Measurements from ENCODE around the gene TSPAN32.
"Not testable (repeated sequence)": the region's sequence is repeated elsewhere in the genome, so short reads cannot be mapped to it uniquely, and the experiment has no call there.

Gene TSPAN32

GRCh38 chr11:2317354-2318050 is 15.7 kb downstream of the TSPAN32 start:
- no peak for DNase-seq

GRCh38 chr11:2318123-2318522 is 16.3 kb downstream of the TSPAN32 start:
- DNase-seq = no peak

GRCh38 chr11:2318707-2319106 is 16.9 kb downstream of the TSPAN32 start:
- no peak for DNase-seq

DNA sequence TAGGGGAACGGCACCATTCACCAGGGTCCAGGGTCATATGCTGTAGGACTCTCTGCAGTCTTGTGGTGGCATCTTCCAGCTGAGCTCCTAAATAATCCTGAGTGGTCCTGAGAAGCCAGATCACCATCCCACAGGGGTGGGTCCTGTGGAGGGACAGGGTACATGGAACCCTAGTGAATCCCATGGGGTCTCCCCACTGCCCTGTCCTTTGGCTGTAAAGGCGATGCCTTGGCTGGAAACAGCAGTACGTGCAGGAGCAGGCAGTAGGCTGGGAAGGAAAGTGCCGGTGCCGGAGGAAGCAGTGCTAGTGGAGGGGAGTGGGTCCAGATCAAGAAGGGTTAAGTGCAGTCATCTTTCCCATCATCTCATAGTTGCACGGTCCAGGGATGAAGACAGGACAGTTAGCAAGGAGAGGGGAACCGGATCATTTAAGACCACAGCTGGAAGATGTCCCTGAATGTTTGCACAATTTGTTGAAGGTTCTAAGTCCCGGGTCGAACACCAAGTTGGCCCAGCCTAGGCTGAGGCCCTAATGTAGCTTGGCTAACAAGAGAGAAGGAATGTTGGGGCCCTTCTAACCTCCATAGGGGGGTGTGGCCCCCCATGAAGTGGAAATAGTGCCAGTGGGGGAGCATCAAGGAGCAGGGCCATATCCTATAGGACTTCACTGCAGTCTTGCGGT is 18.1 kb downstream of the TSPAN32 start:
- no peak for DNase-seq

DNA sequence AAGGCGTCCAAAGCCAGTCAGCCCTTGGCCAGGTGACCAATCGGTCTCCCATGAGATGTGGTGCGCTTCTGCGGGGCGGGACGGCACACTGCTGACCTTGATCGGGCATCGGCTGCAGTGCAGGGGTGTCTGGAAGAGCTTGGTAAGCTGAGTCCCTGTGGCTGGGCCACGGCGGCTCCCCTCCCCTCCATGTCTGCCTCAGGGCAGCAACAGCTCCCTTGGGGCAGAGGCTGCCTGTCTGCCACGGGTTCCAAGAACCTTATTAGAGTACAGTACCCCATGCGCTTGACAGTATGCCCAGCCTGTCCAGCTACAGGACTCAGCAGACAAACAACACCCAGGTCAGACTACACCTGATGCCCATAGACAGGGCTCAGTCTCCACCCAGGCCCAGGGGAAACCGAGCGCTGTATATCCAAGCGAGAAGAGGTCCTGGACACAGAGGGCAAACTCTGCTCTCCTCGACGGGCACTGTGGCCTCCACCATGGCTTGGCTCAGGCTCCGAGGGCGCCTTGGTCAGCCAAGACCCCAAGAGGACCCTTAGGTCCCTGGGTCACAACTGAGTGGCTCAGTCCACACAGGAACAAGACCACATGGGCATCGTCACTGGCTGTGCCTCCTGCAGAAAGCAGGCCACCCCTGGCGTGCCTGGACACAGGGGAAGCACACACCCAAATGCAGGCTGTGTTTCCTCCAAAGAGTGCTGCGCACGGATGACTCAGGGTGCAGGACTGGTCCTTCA is 18.9 kb downstream of the TSPAN32 start:
- no peak for DNase-seq

GRCh38 chr11:2321311-2321683 is 19.5 kb downstream of the TSPAN32 start:
- DNase-seq = no peak

DNA sequence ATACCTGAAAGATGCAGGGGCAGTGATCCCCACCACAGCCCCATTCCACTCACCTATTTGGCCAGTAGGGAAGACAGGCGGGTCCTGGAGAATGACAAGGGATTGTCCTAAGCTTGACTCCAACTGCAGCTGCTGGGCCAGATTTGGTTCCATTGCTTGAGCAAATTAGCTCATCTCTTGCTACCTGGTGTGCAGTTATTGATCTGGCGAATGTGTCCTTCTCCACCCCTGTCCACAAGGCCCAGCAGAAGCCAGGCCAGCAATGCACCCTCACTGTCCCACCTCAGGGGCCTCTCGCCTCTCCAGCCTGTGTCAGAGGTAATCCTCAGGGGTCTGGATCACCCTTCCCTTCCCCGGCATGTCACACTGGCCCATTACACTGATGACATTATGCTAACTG is 23.3 kb downstream of the TSPAN32 start:
- no peak for DNase-seq

- DNase-seq = no peak
Measured at GRCh38 chr11:2325719-2326118, 23.9 kb downstream of the TSPAN32 start.

- no peak for DNase-seq
Measured at GRCh38 chr11:2327032-2327431, 25.2 kb downstream of the TSPAN32 start.

DNA sequence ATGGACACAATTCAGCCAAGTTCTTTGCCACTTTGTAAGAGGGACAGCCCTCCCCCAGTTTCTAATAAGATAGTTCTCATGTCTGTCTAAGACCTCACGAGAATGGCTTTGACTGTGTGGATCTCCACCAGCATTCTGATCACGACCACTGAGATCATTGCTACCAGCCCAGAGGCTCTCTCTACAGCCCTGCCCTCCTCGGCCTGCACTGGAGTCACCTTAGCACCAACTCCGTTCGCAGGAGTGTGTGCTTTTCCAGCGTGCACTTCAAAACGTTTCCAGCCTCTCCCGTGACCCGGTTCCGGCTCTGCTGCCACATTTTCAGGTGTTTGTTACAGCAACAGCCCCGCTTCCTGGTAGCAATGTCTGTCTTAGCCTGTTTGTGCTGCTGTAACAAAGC is 26.2 kb downstream of the TSPAN32 start:
- DNase-seq = no peak

DNA sequence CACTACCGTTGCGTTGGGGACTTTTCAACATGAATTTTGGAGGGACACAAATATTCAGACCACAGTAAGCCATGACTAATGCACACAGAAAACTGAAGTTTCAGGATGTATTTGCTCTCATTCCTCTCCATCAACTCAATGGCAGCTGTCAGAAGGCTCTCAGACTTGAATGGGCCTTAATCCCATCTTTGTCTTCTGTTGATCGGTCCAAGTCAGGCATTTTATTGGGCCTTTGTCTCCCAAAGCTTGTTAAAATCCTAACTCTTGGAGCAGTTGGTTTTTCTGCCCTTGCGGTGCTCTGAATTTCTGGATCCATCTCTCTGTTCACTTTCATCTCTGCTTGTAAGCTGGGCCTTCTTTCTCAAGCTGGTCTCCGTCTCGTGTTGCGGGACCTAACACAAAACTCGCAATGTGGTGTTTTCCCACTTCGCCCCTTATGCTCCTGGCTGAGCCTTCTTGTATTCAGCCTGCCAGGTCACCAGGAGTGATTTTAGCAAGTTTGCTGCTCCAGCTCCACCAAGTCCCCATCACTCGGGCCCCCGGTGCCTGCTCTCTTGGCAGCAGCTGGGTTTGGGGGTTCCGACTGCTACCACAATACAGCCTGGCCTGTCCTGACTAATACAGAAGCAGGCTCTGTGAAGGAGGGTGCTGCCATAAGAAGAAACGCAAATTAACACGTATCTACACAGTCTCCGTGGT is 27.0 kb downstream of the TSPAN32 start:
- no peak for DNase-seq

- DNase-seq = no peak
Measured at GRCh38 chr11:2329551-2329950, 27.7 kb downstream of the TSPAN32 start.

DNA sequence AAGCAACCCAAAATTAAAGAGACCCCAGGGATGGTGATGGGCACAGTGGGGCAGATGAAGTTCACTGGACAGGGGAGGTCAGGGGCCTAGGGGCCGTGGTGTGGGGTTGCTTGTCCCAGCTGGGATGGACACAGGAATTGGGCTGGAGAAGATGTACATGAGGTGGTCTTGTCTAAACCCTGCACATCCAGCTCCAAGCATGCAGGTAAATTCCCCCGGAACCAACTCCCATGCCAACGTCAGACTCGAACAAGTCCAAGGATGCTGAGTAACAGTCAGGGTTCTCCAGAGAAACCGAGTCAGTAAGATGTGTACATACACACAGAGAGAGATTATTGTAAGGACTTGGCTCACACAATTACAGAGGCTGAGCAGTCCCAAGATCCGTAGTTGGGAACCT is 28.9 kb downstream of the TSPAN32 start:
- no peak for DNase-seq

DNA sequence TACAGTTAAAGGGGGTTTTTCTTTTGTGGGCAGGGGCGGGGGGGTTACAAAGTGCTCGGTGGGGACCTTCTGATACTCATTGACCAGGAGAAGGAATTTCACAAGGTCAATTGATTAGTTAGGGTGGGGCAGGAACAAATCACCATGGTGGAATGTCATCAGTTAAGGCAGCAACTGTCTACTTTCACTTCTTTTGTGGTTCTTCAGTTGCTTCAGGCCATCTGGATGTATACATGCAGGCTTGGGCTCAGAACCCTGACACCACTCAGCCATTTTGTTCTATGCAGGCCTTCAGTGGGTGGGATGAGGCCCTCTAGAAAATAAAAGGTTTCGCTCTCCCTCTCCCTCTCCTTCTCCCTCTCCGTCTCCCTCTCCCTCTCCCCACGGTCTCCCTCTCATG is 29.6 kb downstream of the TSPAN32 start:
- no peak for DNase-seq

DNA sequence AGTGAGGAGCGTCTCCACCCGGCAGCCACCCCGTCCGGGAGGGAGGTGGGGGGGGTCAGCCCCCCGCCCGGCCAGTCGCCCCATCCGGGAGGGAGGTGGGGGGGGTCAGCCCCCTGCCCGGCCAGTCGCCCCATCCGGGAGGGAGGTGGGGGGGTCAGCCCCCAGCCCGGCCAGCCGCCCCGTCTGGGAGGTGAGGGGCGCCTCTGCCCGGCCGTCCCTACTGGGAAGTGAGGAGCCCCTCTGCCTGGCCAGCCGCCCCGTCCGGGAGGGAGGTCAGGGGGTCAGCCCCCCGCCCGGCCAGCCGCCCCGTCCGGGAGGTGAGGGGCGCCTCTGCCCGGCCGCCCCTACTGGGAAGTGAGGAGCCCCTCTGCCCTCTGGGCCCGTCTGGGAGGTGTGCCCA is 30.8 kb downstream of the TSPAN32 start:
- DNase-seq = not testable (repeated sequence)

GRCh38 chr11:2333486-2334205 is 31.8 kb downstream of the TSPAN32 start:
- DNase-seq = not testable (repeated sequence)

DNA sequence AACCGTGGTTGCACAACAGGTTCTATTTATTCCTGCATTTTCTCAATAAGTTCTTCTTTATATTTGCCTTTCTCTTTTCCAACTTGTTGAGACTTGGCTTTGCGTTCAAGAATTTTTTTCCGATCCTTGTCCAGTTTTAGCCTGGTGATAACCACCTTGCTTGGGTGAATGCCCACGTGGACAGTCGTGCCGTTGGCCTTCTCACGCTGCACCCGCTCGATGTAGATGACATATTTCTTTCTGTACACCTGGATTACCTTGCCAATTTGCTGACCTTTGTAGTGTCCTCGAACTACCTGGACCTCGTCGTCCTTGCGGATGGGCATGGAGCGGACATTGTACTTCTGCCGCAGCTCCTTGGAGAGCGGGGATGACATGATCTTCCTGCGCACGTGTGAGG is 33.5 kb downstream of the TSPAN32 start:
- DNase-seq = not testable (repeated sequence)

DNA sequence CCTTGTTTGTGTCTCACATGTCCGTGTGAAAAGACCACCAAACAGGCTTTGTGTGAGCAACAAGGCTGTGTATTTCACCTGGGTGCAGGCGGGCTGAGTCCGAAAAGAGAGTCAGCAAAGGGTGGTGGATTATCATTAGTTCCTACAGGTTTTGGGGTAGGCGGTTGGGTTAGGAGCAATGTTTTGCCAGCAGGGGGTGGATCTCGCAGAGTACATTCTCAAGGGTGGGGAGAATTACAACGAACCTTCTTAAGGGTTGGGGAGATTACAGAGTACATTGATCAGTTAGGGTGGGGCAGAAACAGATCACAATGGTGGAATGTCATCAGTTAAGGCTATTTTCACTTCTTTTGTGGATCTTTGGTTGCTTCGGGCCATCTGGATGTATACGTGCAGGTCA is 36.9 kb downstream of the TSPAN32 start:
- not testable (repeated sequence) for DNase-seq

DNA sequence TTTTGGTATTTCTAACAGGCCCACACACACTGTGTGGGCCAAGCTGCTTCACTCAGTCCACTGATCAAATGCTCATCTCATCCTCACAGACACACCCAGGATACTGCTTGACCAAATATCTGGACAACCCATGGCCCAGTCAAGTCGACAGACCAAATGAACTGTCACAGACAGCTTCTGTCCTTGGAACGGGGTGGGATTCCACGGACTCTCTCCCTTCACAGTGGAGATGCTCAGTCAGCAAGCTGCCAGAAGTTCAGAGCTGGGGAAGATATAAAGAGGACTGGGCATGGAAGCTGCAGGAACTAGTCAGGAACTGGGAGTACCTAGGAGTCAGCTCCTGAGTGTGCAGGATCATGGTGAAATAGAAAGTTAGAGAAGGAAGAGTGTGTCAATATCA is 40.7 kb downstream of the TSPAN32 start:
- DNase-seq = no peak

DNA sequence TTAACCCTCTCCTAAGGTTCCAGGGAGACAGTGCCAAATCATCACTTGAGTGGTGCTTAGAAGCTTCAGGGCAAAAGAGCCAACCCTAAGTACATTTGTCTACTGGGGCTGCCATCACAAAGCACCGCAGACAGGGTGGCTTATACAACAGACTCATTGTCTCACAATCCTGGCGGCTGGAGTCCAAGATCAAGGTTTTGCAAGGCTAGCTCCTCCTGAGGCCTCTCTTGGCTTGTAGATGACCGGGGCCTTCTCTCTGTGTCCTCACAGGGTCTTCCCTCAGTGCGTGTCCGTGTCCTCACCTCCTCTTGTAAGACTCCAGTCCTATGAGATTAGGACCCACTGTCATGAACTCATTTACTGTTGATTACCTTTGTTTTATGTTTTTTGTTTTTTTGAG is 41.2 kb downstream of the TSPAN32 start:
- no peak for DNase-seq

GRCh38 chr11:2343502-2343901 is 41.7 kb downstream of the TSPAN32 start:
- no peak for DNase-seq

DNA sequence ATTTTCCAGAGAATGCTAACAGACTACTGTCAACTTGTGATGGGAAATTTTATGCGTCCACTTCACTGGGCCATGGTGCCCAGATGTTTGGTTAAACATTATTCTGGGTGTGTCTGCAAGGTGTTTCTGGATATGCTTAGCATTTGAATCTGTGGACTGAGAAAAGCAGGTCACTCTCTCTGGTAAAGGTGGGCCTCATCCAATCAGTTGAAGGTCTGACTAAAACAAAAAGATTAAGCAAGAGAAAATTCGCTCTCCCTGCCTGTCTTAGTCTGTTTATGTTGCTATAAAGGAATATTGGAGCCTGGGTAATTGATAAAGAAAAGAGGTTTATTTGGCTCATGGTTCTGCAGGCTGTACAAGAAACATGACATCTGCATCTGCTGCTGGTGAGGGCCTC is 43.2 kb downstream of the TSPAN32 start:
- no peak for DNase-seq

DNA sequence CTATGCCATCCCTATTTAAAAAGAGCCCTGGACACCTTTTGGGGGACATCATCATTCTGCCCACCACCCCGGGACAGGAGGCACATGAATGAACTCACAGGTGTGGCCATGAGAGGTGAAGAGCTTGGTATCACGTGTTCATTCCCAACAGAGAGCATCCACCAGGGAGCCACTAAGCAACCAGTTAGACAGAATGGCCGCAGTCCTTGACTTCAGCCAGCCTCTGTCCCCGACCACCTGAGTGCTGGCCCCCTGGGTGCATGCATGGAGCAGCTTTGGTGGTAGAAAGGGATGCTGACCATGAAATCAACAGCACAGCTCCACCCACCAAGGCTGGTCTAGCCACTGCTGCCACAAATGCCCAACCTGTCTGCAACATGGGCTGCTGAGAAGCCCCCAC is 44.2 kb downstream of the TSPAN32 start:
- DNase-seq = no peak

All from NCI-H2029 treated with DMSO at 0.1 percent for 48 hours (cell line).